ENCODE data around the gene SMOC1.

SMOC1 gene

DNA sequence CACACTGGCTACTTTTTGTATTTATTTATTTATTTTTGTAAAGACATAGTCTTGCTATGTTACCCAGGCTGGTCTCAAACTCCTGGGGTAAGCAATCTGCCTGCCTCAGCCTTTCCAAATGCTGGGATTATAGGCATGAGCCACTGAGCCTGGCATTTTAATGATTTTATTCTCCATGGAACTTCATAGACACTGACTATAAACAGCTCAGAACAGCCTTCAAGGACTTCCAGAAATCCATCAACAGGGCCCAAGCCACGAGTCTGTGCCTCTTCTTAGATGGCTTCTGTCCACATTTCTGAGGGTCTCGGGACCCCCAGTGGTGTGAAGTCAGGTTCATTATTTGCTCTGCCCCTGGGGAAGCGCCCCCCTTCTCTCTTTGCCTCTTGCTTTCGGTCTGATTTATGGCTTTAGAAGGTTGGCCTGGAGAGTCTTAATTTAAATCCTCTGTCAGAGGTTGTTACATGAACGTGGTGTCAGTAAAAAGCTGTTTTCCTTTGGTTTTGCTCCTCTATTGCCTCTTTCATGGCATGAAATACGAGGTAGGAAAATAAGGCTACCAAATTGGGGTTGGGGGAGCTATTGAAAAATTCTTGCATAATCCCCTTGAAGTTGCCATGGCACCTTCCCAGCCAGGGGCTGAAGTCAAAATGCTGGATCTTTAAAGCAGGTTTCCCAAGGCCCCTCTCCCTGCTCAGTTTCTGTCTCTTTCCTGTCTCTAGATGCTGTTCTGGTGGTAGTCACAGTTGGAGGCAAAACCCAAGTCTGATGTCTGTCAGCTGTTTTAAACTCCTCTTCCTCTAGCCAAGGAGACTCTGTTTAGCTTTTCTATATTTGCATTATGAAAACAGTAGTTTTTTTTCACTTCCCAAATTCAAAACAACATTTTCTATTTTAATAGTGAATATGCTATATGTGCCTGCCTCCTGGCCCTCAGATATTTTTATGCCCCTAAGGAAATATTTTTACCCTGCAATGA is 129.4 kb downstream of the SMOC1 start:
- no peak for DNase-seq (ENCODE audit: low read depth in 3 of 3)

DNA sequence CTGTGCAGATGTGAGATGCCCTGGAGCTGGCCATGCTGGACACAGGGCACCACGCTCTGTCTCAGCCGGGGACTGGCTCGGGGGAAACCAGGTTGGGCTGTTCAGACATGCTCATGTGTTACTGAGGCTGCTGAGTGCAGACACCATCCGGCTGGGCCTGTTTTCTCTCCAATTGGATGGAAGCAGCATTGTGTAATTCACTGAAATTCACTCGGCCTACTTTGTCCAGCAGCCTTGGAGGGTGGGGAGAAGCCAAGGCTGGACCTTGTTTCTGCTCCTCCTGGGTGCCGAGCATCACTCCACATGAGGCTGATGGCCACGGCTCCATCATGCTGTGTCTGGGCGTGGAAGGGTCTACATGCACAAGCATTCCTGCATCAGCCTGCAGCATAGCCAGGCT is 130.7 kb downstream of the SMOC1 start:
- no peak for DNase-seq (ENCODE audit: low read depth in 3 of 3)

- no peak for DNase-seq (ENCODE audit: low read depth in 3 of 3)
Observed at GRCh38 chr14:70011098-70011497, 131.9 kb downstream of the SMOC1 start.

- DNase-seq (ENCODE audit: low read depth in 3 of 3) = no peak
Observed at GRCh38 chr14:70011708-70012107, 132.5 kb downstream of the SMOC1 start.

DNA sequence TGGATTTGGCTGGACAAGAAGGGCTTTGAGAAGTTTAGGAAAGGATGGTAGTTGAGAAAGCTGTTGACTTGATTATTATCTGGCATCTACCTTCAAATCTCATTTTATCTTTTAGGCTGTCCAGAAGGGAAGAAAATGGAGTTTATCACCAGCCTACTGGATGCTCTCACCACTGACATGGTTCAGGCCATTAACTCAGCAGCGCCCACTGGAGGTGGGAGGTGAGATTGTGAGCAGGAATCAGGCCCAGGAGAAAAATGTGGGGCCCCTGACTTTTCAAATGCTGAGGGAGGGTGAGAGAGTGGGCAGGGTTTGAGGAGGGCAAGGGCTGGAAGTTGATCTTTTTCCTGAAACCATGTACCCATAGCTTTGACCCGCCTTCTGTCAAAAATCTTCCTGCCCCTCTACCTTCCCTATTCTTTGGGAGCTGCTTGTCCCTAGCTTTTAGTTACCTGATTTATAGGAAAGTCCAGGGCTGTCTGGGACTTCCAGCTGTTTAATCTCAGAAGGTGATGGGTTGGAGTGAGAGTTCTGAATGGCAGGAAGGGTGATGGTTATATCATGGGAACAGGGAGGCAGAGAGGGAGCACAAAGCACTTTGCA is 134.2 kb downstream of the SMOC1 start:
- DNase-seq (ENCODE audit: low read depth in 3 of 3) = no peak

- DNase-seq (ENCODE audit: low read depth in 3 of 3) = no peak
Observed at GRCh38 chr14:70014406-70015095, 135.3 kb downstream of the SMOC1 start.

DNA sequence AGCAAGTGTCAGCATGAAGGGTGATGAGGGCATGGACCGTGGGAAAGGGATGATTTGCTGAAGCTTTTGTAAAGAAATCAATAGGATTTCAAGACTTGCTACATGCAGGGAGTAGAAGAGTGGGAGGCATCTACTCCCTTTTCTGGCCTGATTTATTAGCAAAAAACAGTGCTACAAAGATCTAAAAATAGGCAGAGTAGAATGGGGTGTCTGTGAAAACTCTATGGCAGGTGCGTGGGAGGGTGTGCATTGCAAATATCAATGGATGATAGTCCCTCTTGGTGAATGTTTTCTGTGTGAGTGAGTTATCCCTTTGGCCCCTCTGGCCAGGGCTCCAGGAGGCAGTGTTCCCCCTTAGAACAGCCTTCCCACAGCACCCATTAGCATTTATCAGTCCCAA is 139.0 kb downstream of the SMOC1 start:
- no peak for DNase-seq (ENCODE audit: low read depth in 3 of 3)

DNA sequence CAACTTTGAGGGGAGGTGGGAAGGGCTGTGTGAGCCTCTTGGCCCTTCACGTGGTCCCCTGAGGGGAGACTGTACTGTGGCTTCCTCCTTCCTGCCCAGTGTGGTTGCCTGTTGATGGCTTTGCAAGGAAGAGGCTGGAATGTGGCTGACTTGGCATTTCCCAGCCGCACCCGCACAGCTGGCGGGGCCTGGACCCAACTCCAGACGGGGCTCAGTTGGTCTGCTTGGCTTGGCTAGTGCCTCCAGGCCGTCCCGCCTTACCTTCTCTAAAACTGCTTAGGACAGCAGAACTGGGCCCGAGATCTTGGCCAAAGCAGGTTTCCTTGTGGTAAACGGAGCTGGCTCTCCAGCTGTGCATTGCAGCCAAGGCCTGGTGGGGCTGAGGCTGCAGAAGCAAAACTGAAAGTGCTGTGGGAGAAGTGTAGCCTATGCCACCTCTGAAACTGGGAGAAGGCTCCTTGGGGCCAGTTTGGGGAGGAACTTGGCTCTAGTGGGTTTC is 139.5 kb downstream of the SMOC1 start:
- DNase-seq (ENCODE audit: low read depth in 3 of 3) = no peak

GRCh38 chr14:70019695-70020094 is 140.5 kb downstream of the SMOC1 start:
- no peak for DNase-seq (ENCODE audit: low read depth in 3 of 3)

DNA sequence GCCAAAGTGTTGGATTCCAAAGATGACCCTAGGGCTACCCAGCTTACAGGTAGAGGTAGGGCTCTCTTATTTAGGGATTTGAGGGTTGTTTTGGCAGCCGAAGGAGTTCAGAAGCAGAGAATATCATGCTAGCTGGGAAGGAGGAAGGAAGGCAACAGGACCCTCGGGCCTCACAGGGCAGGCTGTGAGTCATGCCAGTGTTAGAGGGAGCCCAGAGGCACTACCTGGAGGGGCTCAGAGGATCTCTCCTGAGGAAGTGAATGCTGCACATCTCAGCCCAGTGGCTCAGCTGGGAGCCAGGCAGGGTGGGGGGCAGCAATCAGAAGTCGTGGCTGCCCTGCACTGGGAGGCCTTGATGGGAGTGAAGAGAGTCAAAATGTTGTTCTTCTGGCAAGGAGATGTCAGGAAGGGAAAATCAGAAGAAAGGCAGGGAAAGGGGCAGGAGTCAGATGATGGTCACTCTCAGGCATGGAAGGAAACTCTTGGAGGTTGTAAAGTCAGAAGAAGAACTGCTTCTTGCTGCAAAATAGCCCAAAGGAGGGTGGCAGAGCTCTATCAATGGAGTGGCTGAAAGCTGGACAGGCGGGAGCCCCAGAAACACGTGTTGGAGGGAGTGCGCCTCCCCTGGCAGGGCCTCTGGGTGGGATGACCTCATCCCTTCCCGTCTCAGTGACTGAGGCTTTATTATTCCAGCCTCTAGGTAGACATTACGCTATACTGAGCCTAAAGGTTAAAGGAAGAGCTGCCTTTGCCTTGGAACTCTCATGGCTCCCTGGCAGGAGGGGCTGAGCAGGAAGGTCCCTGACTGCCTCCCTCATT is 141.3 kb downstream of the SMOC1 start:
- no peak for DNase-seq (ENCODE audit: low read depth in 3 of 3)

- DNase-seq (ENCODE audit: low read depth in 3 of 3) = no peak
Observed at GRCh38 chr14:70021548-70022220, 142.5 kb downstream of the SMOC1 start.

GRCh38 chr14:70022771-70023445 is 143.7 kb downstream of the SMOC1 start:
- no peak for DNase-seq (ENCODE audit: low read depth in 3 of 3)

- DNase-seq (ENCODE audit: low read depth in 3 of 3) = no peak
Observed at GRCh38 chr14:70023871-70024270, 144.7 kb downstream of the SMOC1 start.

DNA sequence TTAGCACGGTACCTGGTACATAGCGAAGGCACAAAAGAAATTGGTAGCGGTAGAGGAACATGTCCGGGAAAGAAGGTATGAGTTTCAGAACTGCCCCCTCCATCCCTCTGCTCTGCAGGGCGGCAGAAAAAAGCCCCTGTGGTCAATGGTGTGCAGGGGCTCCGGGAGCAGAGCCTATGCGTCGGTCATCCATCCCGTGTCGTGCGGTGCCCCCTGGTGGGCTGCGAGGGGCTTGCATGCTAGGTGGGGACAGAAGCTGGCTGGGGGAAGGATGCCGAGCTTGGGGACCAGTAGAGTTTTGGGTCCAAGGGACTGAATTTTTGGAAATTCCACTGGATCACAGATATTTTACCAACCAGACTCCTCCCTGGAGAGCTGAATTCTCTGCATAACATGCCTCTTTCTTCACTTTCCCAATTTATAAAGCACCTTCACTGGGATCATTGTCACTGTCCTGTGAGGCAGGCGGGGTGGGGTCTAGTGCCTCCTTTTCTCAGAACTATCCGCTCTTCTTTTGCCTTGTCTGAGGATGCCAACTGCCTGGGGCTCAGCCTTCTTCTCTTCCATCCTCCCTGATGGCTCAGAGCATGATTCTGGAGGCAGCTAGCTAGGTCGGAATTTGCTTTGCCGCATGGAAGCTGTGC is 148.7 kb downstream of the SMOC1 start:
- DNase-seq (ENCODE audit: low read depth in 3 of 3) = peak; percentile 10 to 37 (median 19)

- DNase-seq (ENCODE audit: low read depth in 3 of 3) = no peak
Observed at GRCh38 chr14:70029296-70030132, 150.3 kb downstream of the SMOC1 start.

DNA sequence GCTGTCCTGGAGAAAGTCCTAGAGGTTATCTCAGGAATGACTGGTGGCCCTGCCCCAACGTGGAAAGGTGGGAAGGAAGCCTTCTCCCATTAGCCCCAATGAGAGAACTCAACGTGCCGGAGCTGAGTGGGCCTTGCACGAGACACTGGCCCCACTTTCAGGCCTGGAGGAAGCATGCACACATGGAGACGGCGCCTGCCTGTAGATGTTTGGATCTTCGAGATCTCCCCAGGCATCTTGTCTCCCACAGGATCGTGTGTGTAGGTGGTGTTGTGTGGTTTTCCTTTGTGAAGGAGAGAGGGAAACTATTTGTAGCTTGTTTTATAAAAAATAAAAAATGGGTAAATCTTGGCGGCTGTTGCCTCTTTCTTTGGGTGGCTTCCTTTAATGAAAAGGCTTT is 152.8 kb downstream of the SMOC1 start:
- DNase-seq (ENCODE audit: low read depth in 3 of 3) = no peak

DNA sequence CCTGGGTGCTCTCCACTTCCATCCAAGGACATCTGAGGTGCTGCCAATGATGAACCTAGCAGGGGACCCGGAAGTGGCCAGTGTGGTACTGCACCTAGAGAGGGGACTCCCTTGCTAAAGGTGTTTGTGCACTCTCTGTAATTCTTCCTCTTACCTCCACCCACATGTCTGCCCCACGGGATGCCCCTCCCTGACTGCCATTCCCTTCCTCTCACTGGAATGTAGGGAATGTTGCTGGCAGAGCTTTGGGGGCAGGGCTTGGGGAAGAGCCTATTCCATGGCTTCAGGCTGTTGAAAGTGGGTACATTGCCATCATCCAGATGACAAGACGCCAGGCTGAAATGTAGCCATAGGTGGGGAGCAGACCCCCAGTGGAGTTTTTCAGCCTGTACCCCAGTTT is 153.2 kb downstream of the SMOC1 start:
- no peak for DNase-seq (ENCODE audit: low read depth in 3 of 3)

GRCh38 chr14:70033116-70033515 is 153.9 kb downstream of the SMOC1 start:
- no peak for DNase-seq (ENCODE audit: low read depth in 3 of 3)

GRCh38 chr14:70033561-70033960 is 154.3 kb downstream of the SMOC1 start:
- DNase-seq (ENCODE audit: low read depth in 3 of 3) = no peak
